H9 (cell line): Measurements from ENCODE around the gene RYR1. TPM values are rescaled to one million over a fixed set of nuclear protein-coding genes. Genes with fewer than 3 reads are reported as not detected.
A peak's percentile ranks its signal among the peaks of the same experiment; 100 is the strongest.

Source experiments
- DNase-seq: peaks from one replicate; pipeline ENCODE4 v3.0.0-alpha.2; 2017
- H2AFZ ChIP-seq: one replicate; pipeline ENCODE4 v1.6.1; 2013; ENCODE audit warnings: mild to moderate bottlenecking, low read length, control low read depth, moderate library complexity
- H2AK5ac ChIP-seq: 2 replicates; pipeline ENCODE4 v1.6.1; 2013; ENCODE audit warnings: low read length, control low read depth, mixed read lengths; ENCODE audit not compliant: insufficient read length
- H2BK120ac ChIP-seq: one replicate; pipeline ENCODE4 v1.6.1; 2013; ENCODE audit warnings: low read depth, mild to moderate bottlenecking, low read length, control low read depth, inconsistent platforms; ENCODE audit not compliant: poor library complexity, severe bottlenecking
- H2BK12ac ChIP-seq: 2 replicates; pipeline ENCODE4 v1.6.1; 2013; ENCODE audit warnings: low read length, control low read depth, mixed read lengths, low read depth; ENCODE audit not compliant: insufficient read length
- H2BK15ac ChIP-seq: 2 replicates; pipeline ENCODE4 v1.6.1; 2013; ENCODE audit warnings: low read depth, low read length, control low read depth
- H2BK20ac ChIP-seq: one replicate; pipeline ENCODE4 v1.6.1; 2013; ENCODE audit warnings: low read depth, mild to moderate bottlenecking, low read length, control low read depth, inconsistent platforms; ENCODE audit not compliant: poor library complexity, severe bottlenecking
- H2BK5ac ChIP-seq: 2 replicates; pipeline ENCODE4 v1.6.1; 2013; ENCODE audit warnings: low read length, control low read depth, mixed read lengths; ENCODE audit not compliant: insufficient read length
- H3K14ac ChIP-seq: 2 replicates; pipeline ENCODE4 v1.6.1; 2013; ENCODE audit warnings: low read length, control low read depth; ENCODE audit not compliant: insufficient read depth
- H3K18ac ChIP-seq: 2 replicates; pipeline ENCODE4 v1.6.1; 2013; ENCODE audit warnings: low read depth, mild to moderate bottlenecking, mixed read lengths, low read length, control low read depth; ENCODE audit not compliant: insufficient read length
- H3K23ac ChIP-seq: 2 replicates; pipeline ENCODE4 v1.6.1; 2013; ENCODE audit warnings: low read length, control low read depth, mixed read lengths, low read depth; ENCODE audit not compliant: insufficient read length
- H3K23me2 ChIP-seq: 2 replicates; pipeline ENCODE4 v1.6.1; 2013; ENCODE audit warnings: low read depth, mild to moderate bottlenecking, mixed read lengths, low read length, control low read depth; ENCODE audit not compliant: insufficient read length, poor library complexity, severe bottlenecking
- H3K27ac ChIP-seq: 2 replicates; pipeline ENCODE4 v1.5.1; 2013; ENCODE audit warnings: low read length, control low read depth, mixed read lengths, low read depth; ENCODE audit not compliant: insufficient read length
- H3K27me3 ChIP-seq: 2 replicates; pipeline ENCODE4 v1.6.1; 2013; ENCODE audit warnings: low read length, control low read depth, inconsistent platforms; ENCODE audit not compliant: insufficient read depth
- H3K4ac ChIP-seq: 2 replicates; pipeline ENCODE4 v1.6.1; 2013; ENCODE audit warnings: low read depth, mild to moderate bottlenecking, control low read depth, inconsistent platforms, low read length, moderate library complexity
- H3K4me1 ChIP-seq: 2 replicates; pipeline ENCODE4 v1.6.1; 2013; ENCODE audit warnings: low read length, control low read depth, inconsistent platforms; ENCODE audit not compliant: insufficient read depth
- H3K4me2 ChIP-seq: 2 replicates; pipeline ENCODE4 v1.6.1; 2013; ENCODE audit warnings: low read length, control low read depth, mixed read lengths; ENCODE audit not compliant: insufficient read length, insufficient read depth
- H3K56ac ChIP-seq: 2 replicates; pipeline ENCODE4 v1.6.1; 2013; ENCODE audit warnings: low read depth, mild to moderate bottlenecking, mixed read lengths, low read length, control low read depth; ENCODE audit not compliant: insufficient read length
- H3K79me1 ChIP-seq: 2 replicates; pipeline ENCODE4 v1.6.1; 2013; ENCODE audit warnings: low read depth, mild to moderate bottlenecking, moderate library complexity, low read length, control low read depth, inconsistent platforms; ENCODE audit not compliant: insufficient read depth, poor library complexity, severe bottlenecking
- H3K79me2 ChIP-seq: 2 replicates; pipeline ENCODE4 v1.6.1; 2013; ENCODE audit warnings: low read length, control low read depth, inconsistent platforms; ENCODE audit not compliant: insufficient read depth
- H3K9ac ChIP-seq: 2 replicates; pipeline ENCODE4 v1.6.1; 2013; ENCODE audit warnings: low read length, control low read depth, mixed read lengths; ENCODE audit not compliant: insufficient read length; ENCODE audit errors: extremely low read depth
- H3K9me3 ChIP-seq: one replicate; pipeline ENCODE4 v1.6.1; 2013; ENCODE audit warnings: low read depth, low read length, inconsistent platforms; ENCODE audit not compliant: control insufficient read depth
- H3T11ph ChIP-seq: one replicate; pipeline ENCODE4 v1.6.1; 2013; ENCODE audit warnings: mild to moderate bottlenecking, low read length, control low read depth, inconsistent platforms
- H4K20me1 ChIP-seq: one replicate; pipeline ENCODE4 v1.6.1; 2013; ENCODE audit not compliant: control insufficient read depth, insufficient read length, insufficient read depth
- H4K5ac ChIP-seq: 2 replicates; pipeline ENCODE4 v1.6.1; 2013; ENCODE audit warnings: low read depth, mild to moderate bottlenecking, mixed read lengths, low read length, control low read depth; ENCODE audit not compliant: insufficient read length
- H4K8ac ChIP-seq: replicated peaks from 2 replicates; pipeline ENCODE4 v1.6.1; 2013; ENCODE audit warnings: low read length, control low read depth, mixed read lengths, low read depth; ENCODE audit not compliant: insufficient read length
- H4K91ac ChIP-seq: 2 replicates; pipeline ENCODE4 v1.6.1; 2013; ENCODE audit warnings: low read depth, mild to moderate bottlenecking, moderate library complexity, mixed read lengths, low read length, control low read depth; ENCODE audit not compliant: insufficient read length
- H3K27ac Mint-ChIP-seq, 3 experiments: 2 replicates in 2 of 3; 3 replicates in 1 of 3; pipeline ENCODE4 v1.8.0; 2020 to 2021; ENCODE audit warnings: mixed read lengths in 3 of 3, mild to moderate bottlenecking in 1 of 3, moderate library complexity in 1 of 3
- H3K27me3 Mint-ChIP-seq: 2 replicates; pipeline ENCODE4 v1.8.0; 2021; ENCODE audit warnings: low read depth, mild to moderate bottlenecking, moderate library complexity, mixed read lengths
- H3K36me3 Mint-ChIP-seq, 3 experiments: 2 replicates in 2 of 3; 3 replicates in 1 of 3; pipeline ENCODE4 v1.8.0; 2020 to 2021; ENCODE audit warnings: low read depth in 3 of 3, mixed read lengths in 3 of 3; ENCODE audit not compliant: insufficient read depth in 1 of 3
- H3K4me1 Mint-ChIP-seq, 2 experiments: 2 replicates each; pipeline ENCODE4 v1.8.0; 2020; ENCODE audit warnings: mixed read lengths in 2 of 2
- H3K4me3 Mint-ChIP-seq, 2 experiments: 2 replicates in 1 of 2; 3 replicates in 1 of 2; pipeline ENCODE4 v1.8.0; 2020 to 2021; ENCODE audit warnings: mild to moderate bottlenecking in 2 of 2, mixed read lengths in 2 of 2, moderate library complexity in 1 of 2
- H3K9me3 Mint-ChIP-seq, 2 experiments: 2 replicates in 1 of 2; 3 replicates in 1 of 2; pipeline ENCODE4 v1.8.0; 2020; ENCODE audit warnings: mild to moderate bottlenecking in 2 of 2, mixed read lengths in 2 of 2, moderate library complexity in 1 of 2
- CTCF ChIP-seq: fragments of 200-600 bp; sonication (generic); conservative IDR thresholded peaks from 3 replicates; pipeline ENCODE4 v1.8.0; 2021; ENCODE audit warnings: antibody characterized with exemption, mild to moderate bottlenecking
- WGBS: extraction: QIAGEN DNeasy Blood & Tissue Kit; methylation state at CpG from one replicate; pipeline ENCODE4 v1.1.7; 2013; ENCODE audit warnings: missing lambda C conversion rate, low lambda C conversion rate, mixed read lengths; ENCODE audit not compliant: insufficient read length; ENCODE audit errors: extremely low coverage; 5-methylcytosine and 5-hydroxymethylcytosine counted together
- total RNA-seq: library from RNA; stranded (reverse); gene quantifications from 2 replicates; pipeline ENCODE4 v1.2.1, GENCODE V29; 2021

The RYR1 gene
- total RNA-seq, 1 experiment from 2014 or later: 8.9 TPM

GRCh38 chr19:38565691-38566105 is 132.2 kb downstream of the RYR1 start:
- H3K4me1 Mint-ChIP-seq: no peaks in the 10 kb centered on the region
- Histone ChIP-seq H3T11ph (no peak overlapping the region), H4K20me1 (peaks cover 2% of the 10 kb centered on the region), H4K8ac (no peak overlapping the region), H3K4me2 (no peak overlapping the region), H3K18ac (no peak overlapping the region), H2AK5ac (no peak overlapping the region), H3K23ac (no peak overlapping the region), H2BK20ac (no peak overlapping the region), H3K4me1 (no peaks in the 10 kb centered on the region), H2BK12ac (no peak overlapping the region), H3K23me2 (no peaks in the 10 kb centered on the region), H2AFZ (no peak overlapping the region), H3K79me1 (no peaks in the 10 kb centered on the region), H2BK5ac (no peak overlapping the region), H4K5ac (no peak overlapping the region), H3K14ac (no peak overlapping the region), H3K27ac (no peak overlapping the region), H3K79me2 (no peaks in the 10 kb centered on the region), H2BK15ac (no peak overlapping the region), H3K27me3 (no peaks in the 10 kb centered on the region), H3K56ac (no peak overlapping the region), H3K9me3 (no peaks in the 10 kb centered on the region), H3K9ac (no peak overlapping the region), H4K91ac (no peak overlapping the region), H2BK120ac (no peak overlapping the region), H3K4ac (no peak overlapping the region)
- no peak for TF ChIP-seq CTCF
- no peak for DNase-seq
- peaks cover 2% of the 10 kb centered on the region; the same call in 1 of the 2 replicates for H3K27me3 Mint-ChIP-seq
- no peak overlapping the region; a peak in 2 of 7 replicates for H3K27ac Mint-ChIP-seq
- no CpG with 5 or more reads among the region's 21 CpGs for WGBS
- no peaks in the 10 kb centered on the region for H3K9me3 Mint-ChIP-seq
- H3K4me3 Mint-ChIP-seq: peak overlapping the region in 1 of 2 experiments; percentile 3; a peak in 1 of 5 replicates
- H3K36me3 Mint-ChIP-seq: peaks cover 20 to 33% (median 21%) of the 10 kb centered on the region in 3 experiments; a peak in 6 of 7 replicates
